ENCODE results near the gene PSMD12. TPM values are rescaled to one million over a fixed set of nuclear protein-coding genes. Genes with fewer than 3 reads are reported as not detected.
"Not testable (repeated sequence)": the region's sequence is repeated elsewhere in the genome, so short reads cannot be mapped to it uniquely, and the experiment has no call there.

PSMD12 gene
- polyA plus RNA-seq, 1 experiment, result 12.8 TPM

DNA sequence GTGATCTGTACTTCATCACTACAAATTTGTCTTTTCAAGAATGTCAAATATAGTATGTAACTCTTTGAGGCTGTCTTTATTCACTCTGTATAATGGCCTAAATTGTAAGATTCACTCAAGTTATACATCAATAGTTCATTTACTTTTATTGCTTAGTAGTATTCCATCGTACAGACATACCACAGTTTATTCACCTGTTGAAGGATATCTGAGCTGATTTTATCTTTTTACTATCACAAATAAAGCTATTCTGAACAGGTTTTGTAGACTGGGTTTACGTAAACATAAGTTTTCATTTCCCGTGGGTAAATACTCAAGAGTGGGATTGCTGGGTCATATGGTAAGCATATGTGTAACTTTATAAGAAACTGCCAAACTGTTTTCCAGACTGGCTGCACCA lies 18.6 kb downstream of the PSMD12 start:
- CTCF ChIA-PET, result no interaction called here
- TF ChIP-seq, protein P1, sequence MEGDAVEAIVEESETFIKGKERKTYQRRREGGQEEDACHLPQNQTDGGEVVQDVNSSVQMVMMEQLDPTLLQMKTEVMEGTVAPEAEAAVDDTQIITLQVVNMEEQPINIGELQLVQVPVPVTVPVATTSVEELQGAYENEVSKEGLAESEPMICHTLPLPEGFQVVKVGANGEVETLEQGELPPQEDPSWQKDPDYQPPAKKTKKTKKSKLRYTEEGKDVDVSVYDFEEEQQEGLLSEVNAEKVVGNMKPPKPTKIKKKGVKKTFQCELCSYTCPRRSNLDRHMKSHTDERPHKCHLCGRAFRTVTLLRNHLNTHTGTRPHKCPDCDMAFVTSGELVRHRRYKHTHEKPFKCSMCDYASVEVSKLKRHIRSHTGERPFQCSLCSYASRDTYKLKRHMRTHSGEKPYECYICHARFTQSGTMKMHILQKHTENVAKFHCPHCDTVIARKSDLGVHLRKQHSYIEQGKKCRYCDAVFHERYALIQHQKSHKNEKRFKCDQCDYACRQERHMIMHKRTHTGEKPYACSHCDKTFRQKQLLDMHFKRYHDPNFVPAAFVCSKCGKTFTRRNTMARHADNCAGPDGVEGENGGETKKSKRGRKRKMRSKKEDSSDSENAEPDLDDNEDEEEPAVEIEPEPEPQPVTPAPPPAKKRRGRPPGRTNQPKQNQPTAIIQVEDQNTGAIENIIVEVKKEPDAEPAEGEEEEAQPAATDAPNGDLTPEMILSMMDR (IDR thresholded peaks at IDR 0.05; ENCODE audit: insufficient read depth, low read depth, low read length), result no peak
- Histone ChIP-seq H3K4me3 (ENCODE audit: low read depth, low read length) (no peak overlapping the region), H3K36me3 (ENCODE audit: control insufficient read depth, insufficient read depth, low read length) (peaks cover 9% of the 10 kb centered on the region), H3K27me3 (ENCODE audit: control insufficient read depth, insufficient read depth, low read length) (no peaks in the 10 kb centered on the region)
- POLR2A ChIA-PET, result no interaction called here
- no peak for DNase-seq (ENCODE audit: low read depth)

DNA sequence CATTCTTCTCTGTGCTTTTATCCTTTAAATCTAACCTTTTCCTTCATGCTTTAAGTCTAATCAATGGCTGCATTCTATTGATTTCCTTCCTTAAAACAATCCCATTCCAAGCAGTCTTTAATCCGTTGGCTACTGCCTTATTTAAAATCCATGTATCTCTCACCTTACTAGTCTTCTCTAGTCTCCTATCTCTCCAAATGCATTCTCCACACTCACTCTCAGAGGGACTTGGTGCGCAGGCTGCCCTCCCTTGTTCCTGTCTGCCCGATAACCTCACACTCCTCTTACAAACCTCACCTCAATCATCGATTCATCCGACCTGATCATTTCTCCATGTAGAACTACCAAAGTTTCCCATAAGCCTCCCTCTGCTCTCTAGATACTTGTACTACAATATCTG lies 23.1 kb downstream of the PSMD12 start:
- POLR2A ChIA-PET, result no interaction called here
- TF ChIP-seq, protein P1 (IDR thresholded peaks at IDR 0.05; ENCODE audit: insufficient read depth, low read depth, low read length), result no peak

DNA sequence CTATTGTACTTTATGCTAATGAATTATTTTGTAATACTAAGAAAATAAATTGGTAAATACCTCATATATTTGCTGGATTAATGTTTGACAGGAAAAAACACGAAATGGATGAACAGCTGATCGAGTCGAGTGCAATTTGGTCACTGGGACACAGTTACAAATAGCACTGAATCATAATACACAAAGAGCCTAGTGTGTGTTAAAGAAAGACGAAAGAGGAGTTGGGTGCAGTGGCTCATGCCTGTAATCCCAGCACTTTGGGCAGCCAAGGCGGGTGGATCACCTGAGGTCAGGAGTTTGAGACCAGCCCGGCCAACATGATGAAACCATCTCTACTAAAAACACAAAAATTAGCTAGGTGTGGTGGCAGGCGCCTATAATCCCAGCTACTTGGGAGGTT lies 28.0 kb downstream of the PSMD12 start:
- POLR2A ChIA-PET; H3K4me3 ChIP-seq (ENCODE audit: low read depth, low read length); DNase-seq (ENCODE audit: low read depth); H3K36me3 ChIP-seq (ENCODE audit: control insufficient read depth, insufficient read depth, low read length); H3K27me3 ChIP-seq (ENCODE audit: control insufficient read depth, insufficient read depth, low read length); CTCF ChIA-PET: not testable (repeated sequence)

More for the DNA sequence above, 23.1 kb downstream of the PSMD12 start:
- H3K27me3 ChIP-seq (ENCODE audit: control insufficient read depth, insufficient read depth, low read length), result no peaks in the 10 kb centered on the region
- H3K4me3 ChIP-seq (ENCODE audit: low read depth, low read length), result no peak overlapping the region
- DNase-seq (ENCODE audit: low read depth), result no peak
- CTCF ChIA-PET, result interaction anchor here (1.1 kb wide), 1 partner anchor 16 kb away, joined by 3 read pairs; no protein-coding TSS in a partner anchor
- peaks cover 2% of the 10 kb centered on the region for H3K36me3 ChIP-seq (ENCODE audit: control insufficient read depth, insufficient read depth, low read length)

DNA sequence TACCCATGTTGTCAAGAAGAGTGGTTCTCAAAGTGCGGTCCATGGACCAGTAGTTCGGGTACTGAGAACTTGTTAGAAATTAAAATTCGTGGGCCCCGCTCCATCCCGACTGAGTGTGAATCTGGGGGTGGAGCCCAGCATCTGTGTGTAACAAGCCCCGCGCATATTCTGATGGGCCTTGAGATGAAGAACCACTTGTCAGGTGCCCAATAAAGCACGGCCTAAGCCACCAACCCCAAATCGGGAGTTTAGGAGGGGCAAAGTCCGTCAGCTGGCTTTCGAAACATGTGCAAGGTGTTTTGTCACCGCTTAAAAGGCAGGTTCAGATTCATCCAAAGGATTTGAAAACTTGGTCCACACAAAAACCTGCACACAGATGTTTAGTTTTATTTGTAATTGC lies 29.5 kb downstream of the PSMD12 start:
- TF ChIP-seq, protein P1 (IDR thresholded peaks at IDR 0.05; ENCODE audit: insufficient read depth, low read depth, low read length), result no peak
- Histone ChIP-seq H3K36me3 (ENCODE audit: control insufficient read depth, insufficient read depth, low read length) (no peaks in the 10 kb centered on the region), H3K27me3 (ENCODE audit: control insufficient read depth, insufficient read depth, low read length) (no peaks in the 10 kb centered on the region), H3K4me3 (ENCODE audit: low read depth, low read length) (no peak overlapping the region)
- POLR2A ChIA-PET, result no interaction called here
- CTCF ChIA-PET, result interaction anchor here (0.9 kb wide), 1 partner anchor 27 kb away, joined by 3 read pairs; no protein-coding TSS in a partner anchor
- no peak for DNase-seq (ENCODE audit: low read depth)

DNA sequence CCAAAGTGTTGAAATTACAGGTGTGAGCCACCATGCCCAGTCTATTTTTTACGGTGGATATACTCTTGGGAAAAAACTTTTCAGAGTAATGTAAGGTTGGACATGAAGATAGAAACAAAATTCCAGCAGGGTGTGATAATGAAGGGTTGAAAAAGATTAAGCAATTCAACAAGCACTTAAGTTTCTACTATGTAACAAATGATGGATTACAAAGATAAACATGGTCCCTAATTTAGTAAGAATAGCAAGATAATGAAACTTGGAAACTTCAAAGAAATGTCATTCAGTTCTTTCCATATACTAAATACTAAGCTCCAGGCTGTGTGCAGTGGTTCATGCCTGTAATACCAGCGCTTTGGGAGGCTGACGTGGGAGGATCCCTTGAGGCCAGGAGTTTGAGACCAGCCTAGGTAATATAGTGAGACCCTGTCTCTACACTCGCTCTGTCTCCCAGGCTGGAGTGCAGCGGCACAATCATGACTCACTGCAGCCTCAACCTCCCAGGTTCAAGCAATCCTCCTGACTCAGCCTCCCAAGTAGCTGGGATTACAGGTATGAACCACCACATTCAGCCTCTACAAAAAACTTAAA lies 31.0 kb downstream of the PSMD12 start:
- Histone ChIP-seq H3K36me3 (ENCODE audit: control insufficient read depth, insufficient read depth, low read length) (no peaks in the 10 kb centered on the region), H3K27me3 (ENCODE audit: control insufficient read depth, insufficient read depth, low read length) (no peaks in the 10 kb centered on the region), H3K4me3 (ENCODE audit: low read depth, low read length) (no peak overlapping the region)
- POLR2A ChIA-PET, result no interaction called here
- TF ChIP-seq, protein P1 (IDR thresholded peaks at IDR 0.05; ENCODE audit: insufficient read depth, low read depth, low read length), result no peak
- CTCF ChIA-PET, result interaction anchor here (0.6 kb wide), 1 partner anchor 364 kb away, joined by 3 read pairs; no protein-coding TSS in a partner anchor
- DNase-seq (ENCODE audit: low read depth), result no peak

DNA sequence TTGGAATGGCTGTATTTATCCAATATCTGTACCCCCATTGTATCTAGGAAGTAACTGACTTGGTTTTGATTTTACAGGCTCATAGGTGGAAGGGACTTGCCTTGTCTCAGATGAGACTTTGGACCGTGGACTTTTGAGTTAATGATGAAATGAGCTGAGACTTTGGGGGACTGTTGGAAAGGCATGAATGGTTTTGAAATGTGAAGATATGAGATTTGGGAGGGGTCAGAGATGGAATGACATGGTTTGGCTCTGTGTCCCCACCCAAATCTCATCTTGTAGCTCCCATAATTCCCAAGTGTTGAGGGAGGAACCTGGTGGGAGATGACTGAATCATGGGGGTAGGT lies 34.2 kb downstream of the PSMD12 start:
- H3K4me3 ChIP-seq (ENCODE audit: low read depth, low read length); POLR2A ChIA-PET; H3K27me3 ChIP-seq (ENCODE audit: control insufficient read depth, insufficient read depth, low read length); DNase-seq (ENCODE audit: low read depth); H3K36me3 ChIP-seq (ENCODE audit: control insufficient read depth, insufficient read depth, low read length); CTCF ChIA-PET: not testable (repeated sequence)

DNA sequence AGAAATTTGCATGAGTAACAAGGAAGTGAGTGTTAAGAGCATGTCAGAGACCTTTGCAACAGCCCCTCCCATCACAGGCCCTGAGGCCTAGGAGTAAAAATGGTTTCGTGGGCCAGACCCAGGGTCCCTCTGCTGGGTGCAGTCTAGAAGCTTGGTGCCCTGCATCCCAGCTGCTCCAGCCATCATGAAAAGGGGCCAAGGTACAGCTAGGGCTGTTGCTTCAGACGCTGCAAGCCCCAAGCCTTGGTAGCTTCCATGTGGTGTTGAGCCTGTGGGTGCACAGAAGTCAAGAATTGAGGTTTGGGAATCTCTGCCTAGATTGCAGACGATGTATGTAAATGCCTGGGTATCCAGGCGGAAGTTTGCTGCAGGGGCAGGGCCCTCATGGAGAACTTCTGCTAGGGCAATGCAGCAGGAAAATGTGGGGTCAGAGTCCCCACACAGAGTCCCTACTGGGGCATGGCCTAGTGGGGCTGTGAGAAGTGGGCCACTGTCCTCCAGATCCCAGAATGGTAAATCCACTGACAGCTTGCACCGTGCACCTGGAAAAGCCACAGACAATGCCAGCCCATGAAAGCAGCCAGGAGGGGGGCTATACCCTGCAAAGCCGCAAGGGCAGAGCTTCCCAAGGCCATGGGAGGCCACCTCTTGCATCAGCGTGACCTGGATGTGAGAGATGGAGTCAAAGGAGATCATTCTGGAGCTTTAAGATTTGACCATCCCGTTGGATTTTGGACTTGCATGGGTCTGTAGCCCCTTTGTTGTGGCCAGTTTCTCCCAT lies 34.8 kb downstream of the PSMD12 start:
- POLR2A ChIA-PET; CTCF ChIA-PET; DNase-seq (ENCODE audit: low read depth); H3K36me3 ChIP-seq (ENCODE audit: control insufficient read depth, insufficient read depth, low read length); H3K4me3 ChIP-seq (ENCODE audit: low read depth, low read length); H3K27me3 ChIP-seq (ENCODE audit: control insufficient read depth, insufficient read depth, low read length): not testable (repeated sequence)

Data from BJ (cell line).